OCI-LY7 (cell line): ENCODE data around the gene ATP12A. TPM values are rescaled to one million over a fixed set of nuclear protein-coding genes. Genes with fewer than 3 reads are reported as not detected.

Experiments used
- BruUV-seq: library from RNA; stranded (reverse); fragments of 400-500 nt; replicated peaks from 2 replicates; lab custom pipeline; 2021; lab: Mats Ljungman, UMichigan
- CTCF ChIA-PET: fragments of 300-600 bp; sonication (Branson Sonifier 250); formaldehyde crosslinking; loops from one replicate; lab custom pipeline; 2022; ENCODE audit warnings: antibody characterized with exemption; ENCODE audit not compliant: unreplicated experiment; lab: Charles Lee
- POLR2A ChIA-PET: fragments of 300-600 bp; sonication (Branson Sonifier 250); formaldehyde crosslinking; loops from one replicate; lab custom pipeline; 2022; ENCODE audit warnings: antibody characterized with exemption; lab: Charles Lee
- DNase-seq: peaks from one replicate; pipeline ENCODE4 v3.0.0-alpha.2; 2015; ENCODE audit warnings: low spot score
- H2AFZ ChIP-seq: fragments of 200-600 bp; sonication (generic), shearing (Covaris generic); 2 replicates; pipeline ENCODE4 v1.6.1; 2014; ENCODE audit warnings: mild to moderate bottlenecking, antibody characterized with exemption, low read length, moderate library complexity
- H3K27ac ChIP-seq: fragments of 200-600 bp; sonication (generic); 2 replicates; pipeline ENCODE4 v1.5.1; 2014; ENCODE audit warnings: mixed run types, low read depth, mild to moderate bottlenecking, moderate library complexity, low read length, inconsistent platforms; ENCODE audit not compliant: poor library complexity, severe bottlenecking
- H3K36me3 ChIP-seq: fragments of 200-600 bp; sonication (generic); 2 replicates; pipeline ENCODE4 v1.6.1; 2014; ENCODE audit warnings: mild to moderate bottlenecking, antibody characterized with exemption, low read length, moderate library complexity, mixed read lengths; ENCODE audit not compliant: insufficient read depth
- H3K4me1 ChIP-seq: fragments of 200-600 bp; sonication (generic); 2 replicates; pipeline ENCODE4 v1.5.1; 2014; ENCODE audit warnings: mild to moderate bottlenecking, low read length; ENCODE audit not compliant: insufficient read depth, poor library complexity, severe bottlenecking
- H3K4me2 ChIP-seq: fragments of 200-600 bp; sonication (generic); 2 replicates; pipeline ENCODE4 v1.6.1; 2014; ENCODE audit warnings: mild to moderate bottlenecking, low read length
- H3K4me3 ChIP-seq: fragments of 200-600 bp; sonication (generic); 2 replicates; pipeline ENCODE4 v1.5.1; 2014; ENCODE audit warnings: mild to moderate bottlenecking, low read depth, low read length; ENCODE audit not compliant: poor library complexity, severe bottlenecking
- H3K79me2 ChIP-seq: fragments of 200-600 bp; sonication (generic); 2 replicates; pipeline ENCODE4 v1.6.1; 2016; ENCODE audit warnings: low read depth, mild to moderate bottlenecking, low read length, moderate library complexity, mixed read lengths; ENCODE audit not compliant: insufficient read depth
- H3K9me2 ChIP-seq: fragments of 200-600 bp; sonication (generic); 2 replicates; pipeline ENCODE4 v1.6.1; 2016; ENCODE audit warnings: mild to moderate bottlenecking, low read length, mixed read lengths; ENCODE audit not compliant: insufficient read depth
- H3K9me3 ChIP-seq: fragments of 200-600 bp; sonication (generic); 2 replicates; pipeline ENCODE4 v1.6.1; 2014; ENCODE audit warnings: mild to moderate bottlenecking, mixed run types, low read length, mixed read lengths
- H4K20me1 ChIP-seq: fragments of 200-600 bp; sonication (generic); 2 replicates; pipeline ENCODE4 v1.6.1; 2014; ENCODE audit warnings: mild to moderate bottlenecking, antibody characterized with exemption, low read length, moderate library complexity, mixed read lengths; ENCODE audit not compliant: insufficient read depth
- CTCF ChIP-seq: fragments of 200-600 bp; sonication (generic); conservative IDR thresholded peaks from 2 replicates; pipeline ENCODE4 v1.5.1; 2014; ENCODE audit warnings: mild to moderate bottlenecking, antibody characterized with exemption, low read length, moderate library complexity, mixed read lengths
- EZH2phosphoT487 ChIP-seq: fragments of 200-600 bp; sonication (generic); IDR thresholded peaks from 2 replicates; pipeline ENCODE4 v1.6.1; 2018; ENCODE audit warnings: low read depth, borderline replicate concordance, mild to moderate bottlenecking, mixed run types, antibody characterized with exemption, low read length, moderate library complexity, mixed read lengths
- intact Hi-C: fragments of 100-400 bp; cut with micrococcal nuclease; formaldehyde crosslinking; loops from one replicate; pipeline ENCODE4 v1.10.0; 2022; ENCODE audit not compliant: unreplicated experiment
- total RNA-seq, 2 experiments: library from RNA; depleted of rRNA in 1 of 2; stranded (reverse); fragments of >200 nt in 1 of 2; shearing (Covaris generic) in 1 of 2; gene quantifications; 2 replicates each; pipeline ENCODE4 v1.2.3, GENCODE V29; 2014 to 2022

ATP12A gene
- total RNA-seq, 2 experiments from 2014 or later: not detected

- no peak overlapping the region for H3K4me3 ChIP-seq
- H3K4me2 ChIP-seq: no peak overlapping the region
- TF ChIP-seq CTCF (no peak), EZH2phosphoT487 (no peak)
- BruUV-seq: no TSS peak
- no peak overlapping the region for H3K27ac ChIP-seq
- H3K9me2 ChIP-seq: no peaks in the 10 kb centered on the region
- DNase-seq: no peak
- ChIA-PET CTCF (no interaction called here), POLR2A (interaction anchor here (1.1 to 1.9 kb wide), 2 partner anchors 10 to 12 kb away, joined by 4 to 6 read pairs; no protein-coding TSS in a partner anchor)
- no peaks in the 10 kb centered on the region for H3K36me3 ChIP-seq
- H4K20me1 ChIP-seq: no peaks in the 10 kb centered on the region
- H3K79me2 ChIP-seq: no peaks in the 10 kb centered on the region
- intact Hi-C loops: no loop called here
- no peak overlapping the region for H2AFZ ChIP-seq
- peaks cover 13% of the 10 kb centered on the region for H3K4me1 ChIP-seq
- H3K9me3 ChIP-seq: no peaks in the 10 kb centered on the region
Observed at GRCh38 chr13:24631922-24632321, 48.3 kb upstream of the ATP12A start.

GRCh38 chr13:24632382-24633121 is 47.7 kb upstream of the ATP12A start:
- Histone ChIP-seq H3K27ac (no peak overlapping the region), H3K4me2 (no peak overlapping the region), H3K4me3 (no peak overlapping the region), H3K4me1 (peaks cover 13% of the 10 kb centered on the region), H3K36me3 (no peaks in the 10 kb centered on the region), H3K9me3 (no peaks in the 10 kb centered on the region), H2AFZ (no peak overlapping the region; the same call in 1 of the 2 replicates), H3K9me2 (no peaks in the 10 kb centered on the region), H3K79me2 (no peaks in the 10 kb centered on the region), H4K20me1 (no peaks in the 10 kb centered on the region)
- BruUV-seq: no TSS peak
- TF ChIP-seq EZH2phosphoT487 (no peak), CTCF (no peak)
- no peak for DNase-seq
- POLR2A ChIA-PET: interaction anchor here (1.1 to 1.9 kb wide), 3 partner anchors 10 to 33 kb away, joined by 3 to 6 read pairs (median 4); no protein-coding TSS in a partner anchor
- intact Hi-C loops: no loop called here
- CTCF ChIA-PET: no interaction called here

- no TSS peak for BruUV-seq
- H3K4me1 ChIP-seq: peaks cover 5% of the 10 kb centered on the region
- intact Hi-C loops: no loop called here
- H3K4me3 ChIP-seq: no peak overlapping the region
- no peak overlapping the region for H2AFZ ChIP-seq
- TF ChIP-seq CTCF: no peak
- no peak for TF ChIP-seq EZH2phosphoT487
- H3K4me2 ChIP-seq: no peak overlapping the region
- ChIA-PET CTCF (no interaction called here), POLR2A (no interaction called here)
- H3K9me2 ChIP-seq: no peaks in the 10 kb centered on the region
- no peaks in the 10 kb centered on the region for H4K20me1 ChIP-seq
- no peak for DNase-seq
- H3K36me3 ChIP-seq: no peaks in the 10 kb centered on the region
- no peaks in the 10 kb centered on the region for H3K9me3 ChIP-seq
- H3K79me2 ChIP-seq: no peaks in the 10 kb centered on the region
- H3K27ac ChIP-seq: no peak overlapping the region
Observed at GRCh38 chr13:24636776-24637175, 43.4 kb upstream of the ATP12A start.
